Mesenchymal stem cell (in vitro differentiated cells and primary cell): ENCODE measurements around the gene SLFN12L. TPM values are rescaled to one million over a fixed set of nuclear protein-coding genes. Genes with fewer than 3 reads are reported as not detected.

Experiments
- DNase-seq: peaks from one replicate; pipeline ENCODE4 v3.0.0-alpha.2; 2013
- H2AFZ ChIP-seq: one replicate; pipeline ENCODE4 v1.6.1; 2013; ENCODE audit warnings: low read depth, mild to moderate bottlenecking, control low read depth, inconsistent platforms, low read length, moderate library complexity
- H2AK5ac ChIP-seq: 2 replicates; pipeline ENCODE4 v1.6.1; 2013; ENCODE audit warnings: low read length, moderate library complexity, mild to moderate bottlenecking, inconsistent platforms; ENCODE audit not compliant: severe bottlenecking
- H2BK120ac ChIP-seq: one replicate; pipeline ENCODE4 v1.6.1; 2013; ENCODE audit warnings: low read depth, mild to moderate bottlenecking, inconsistent platforms, low read length, moderate library complexity
- H2BK12ac ChIP-seq, 2 experiments: one replicate each; pipeline ENCODE4 v1.6.1; 2013; ENCODE audit warnings: inconsistent platforms in 2 of 2, low read length in 2 of 2, mild to moderate bottlenecking in 2 of 2, moderate library complexity in 2 of 2, control low read depth in 1 of 2
- H2BK15ac ChIP-seq: one replicate; pipeline ENCODE4 v1.6.1; 2013; ENCODE audit warnings: mild to moderate bottlenecking, low read depth, inconsistent platforms; ENCODE audit not compliant: poor library complexity, severe bottlenecking
- H2BK5ac ChIP-seq: 2 replicates; pipeline ENCODE4 v1.6.1; 2013; ENCODE audit warnings: low read depth, mild to moderate bottlenecking, low read length, control low read depth, inconsistent platforms; ENCODE audit not compliant: poor library complexity, severe bottlenecking
- H3K14ac ChIP-seq, 2 experiments: one replicate each; pipeline ENCODE4 v1.6.1; 2013; ENCODE audit warnings: inconsistent platforms in 2 of 2, low read length in 2 of 2, control low read depth in 1 of 2, mild to moderate bottlenecking in 1 of 2, moderate library complexity in 1 of 2
- H3K18ac ChIP-seq, 2 experiments: one replicate each; pipeline ENCODE4 v1.6.1; 2013; ENCODE audit warnings: inconsistent platforms in 2 of 2, low read length in 2 of 2, control low read depth in 1 of 2, low read depth in 1 of 2, mild to moderate bottlenecking in 1 of 2
- H3K23ac ChIP-seq, 2 experiments: one replicate each; pipeline ENCODE4 v1.6.1; 2013; ENCODE audit warnings: inconsistent platforms in 2 of 2, low read length in 2 of 2, mild to moderate bottlenecking in 2 of 2, moderate library complexity in 2 of 2, control low read depth in 1 of 2
- H3K27ac ChIP-seq: 2 replicates; pipeline ENCODE4 v1.5.1; 2013; ENCODE audit warnings: mild to moderate bottlenecking, moderate library complexity, low read length, control low read depth, inconsistent platforms; ENCODE audit not compliant: poor library complexity, severe bottlenecking
- H3K27me3 ChIP-seq, 2 experiments: 2 replicates each; pipeline versions ENCODE4 v1.6.1 to v1.7.0; 2013; ENCODE audit warnings: low read length in 2 of 2, mild to moderate bottlenecking in 2 of 2, moderate library complexity in 2 of 2, control low read depth in 1 of 2, inconsistent platforms in 1 of 2; ENCODE audit not compliant: control insufficient read depth in 1 of 2, insufficient read depth in 1 of 2
- H3K36me3 ChIP-seq, 2 experiments: 2 replicates each; pipeline versions ENCODE4 v1.6.1 to v1.7.0; 2013; ENCODE audit warnings: low read length in 2 of 2, control low read depth in 1 of 2, inconsistent platforms in 1 of 2, low read depth in 1 of 2, mild to moderate bottlenecking in 1 of 2; ENCODE audit not compliant: insufficient read depth in 2 of 2, control insufficient read depth in 1 of 2
- H3K4ac ChIP-seq, 2 experiments: one replicate each; pipeline ENCODE4 v1.6.1; 2013; ENCODE audit warnings: inconsistent platforms in 2 of 2, low read length in 2 of 2, mild to moderate bottlenecking in 2 of 2, moderate library complexity in 2 of 2, control low read depth in 1 of 2, low read depth in 1 of 2
- H3K4me1 ChIP-seq: 2 replicates; pipeline ENCODE4 v1.6.1; 2013; ENCODE audit warnings: low read depth, low read length, control low read depth; ENCODE audit not compliant: control insufficient read depth, insufficient read depth
- H3K4me2 ChIP-seq: 2 replicates; pipeline ENCODE4 v1.6.1; 2013; ENCODE audit warnings: low read length, mild to moderate bottlenecking, inconsistent platforms; ENCODE audit not compliant: poor library complexity, severe bottlenecking
- H3K4me3 ChIP-seq, 2 experiments: 2 replicates each; pipeline versions ENCODE4 v1.5.1 to v1.7.0; 2013; ENCODE audit warnings: low read length in 2 of 2, mild to moderate bottlenecking in 2 of 2, control low read depth in 1 of 2, low read depth in 1 of 2; ENCODE audit not compliant: insufficient read depth in 1 of 2
- H3K79me1 ChIP-seq: replicated peaks from 2 replicates; pipeline ENCODE4 v1.6.1; 2013; ENCODE audit warnings: mild to moderate bottlenecking, control low read depth, low read length, inconsistent platforms; ENCODE audit not compliant: poor library complexity, severe bottlenecking
- H3K9ac ChIP-seq: 2 replicates; pipeline ENCODE4 v1.7.0; 2013; ENCODE audit warnings: mild to moderate bottlenecking, low read length, moderate library complexity
- H3K9me3 ChIP-seq: 2 replicates; pipeline ENCODE4 v1.7.0; 2013; ENCODE audit warnings: mild to moderate bottlenecking, low read length; ENCODE audit not compliant: control insufficient read depth
- H4K8ac ChIP-seq: one replicate; pipeline ENCODE4 v1.6.1; 2013; ENCODE audit warnings: inconsistent platforms, mild to moderate bottlenecking, low read length, moderate library complexity
- H4K91ac ChIP-seq: one replicate; pipeline ENCODE4 v1.6.1; 2013; ENCODE audit warnings: mild to moderate bottlenecking, low read length, inconsistent platforms
- WGBS: methylation state at CpG from one replicate; pipeline ENCODE4 v1.1.7; 2013; ENCODE audit warnings: mixed read lengths; 5-methylcytosine and 5-hydroxymethylcytosine counted together
- polyA plus RNA-seq, 2 experiments: library from polyadenylated mRNA; stranded (reverse); fragments of 200-250 nt; gene quantifications; one replicate each; pipeline ENCODE4 v1.2.3, GENCODE V29; 2013

SLFN12L gene
- not detected for polyA plus RNA-seq (2013, experiment 1 of 2)
- not detected for polyA plus RNA-seq (2013, experiment 2 of 2)

- Histone ChIP-seq H3K9me3 (no peaks in the 10 kb centered on the region), H3K14ac (no peak within 1 kb of the TSS), H3K4me1 (no peaks in the 10 kb centered on the region), H3K27me3 (peaks cover 0 to 9% of the 10 kb centered on the region in 2 experiments), H2BK12ac (no peak within 1 kb of the TSS), H2AK5ac (no peak within 1 kb of the TSS), H3K23ac (no peak within 1 kb of the TSS), H2BK15ac (no peak within 1 kb of the TSS), H2AFZ (no peak within 1 kb of the TSS), H3K18ac (no peak within 1 kb of the TSS), H3K79me1 (no peaks in the 10 kb centered on the region), H3K9ac (peak within 1 kb of the TSS; percentile 33), H3K36me3 (no peaks in the 10 kb centered on the region), H3K4me3 (no peak within 1 kb of the TSS), H2BK120ac (no peak within 1 kb of the TSS), H4K91ac (no peak within 1 kb of the TSS), H4K8ac (no peak within 1 kb of the TSS), H3K4me2 (no peak within 1 kb of the TSS), H3K4ac (no peak within 1 kb of the TSS), H2BK5ac (no peak within 1 kb of the TSS), H3K27ac (no peak within 1 kb of the TSS)
- WGBS = 83% methylated on average over 2 of the region's 2 CpGs
- peak; percentile 3 for DNase-seq
Observed at GRCh38 chr17:35537601-35538141, at the start of gene SLFN12L. SLFN12L (minus strand) TSS chr17:35537678; CDS start chr17:35522364, 15,314 bp downstream.

- H3K27ac ChIP-seq = peak overlapping the region; percentile 45
- H3K18ac ChIP-seq = peak overlapping the region in 1 of 2 experiments; percentile 26
- H3K4me1 ChIP-seq = peaks cover 2% of the 10 kb centered on the region
- 56% methylated on average over 7 of the region's 7 CpGs for WGBS
- H2BK12ac ChIP-seq = no peak overlapping the region
- H4K8ac ChIP-seq = peak overlapping the region; percentile 98
- no peak overlapping the region for H2BK120ac ChIP-seq
- H4K91ac ChIP-seq = no peak overlapping the region
- no peak for DNase-seq
- H2BK5ac ChIP-seq = no peak overlapping the region
- H3K27me3 ChIP-seq = peaks cover 0 to 3% of the 10 kb centered on the region in 2 experiments
- H3K14ac ChIP-seq = no peak overlapping the region
- no peaks in the 10 kb centered on the region for H3K36me3 ChIP-seq
- peak overlapping the region in 1 of 2 experiments; percentile 15 for H3K4ac ChIP-seq
- H2BK15ac ChIP-seq = no peak overlapping the region
- no peak overlapping the region for H3K23ac ChIP-seq
- peak overlapping the region; percentile 40 for H3K4me2 ChIP-seq
- no peak overlapping the region for H2AK5ac ChIP-seq
- H3K4me3 ChIP-seq = peak overlapping the region in 1 of 2 experiments; percentile 98
- H3K9me3 ChIP-seq = no peaks in the 10 kb centered on the region
- no peaks in the 10 kb centered on the region for H3K79me1 ChIP-seq
- H2AFZ ChIP-seq = no peak overlapping the region
- peak overlapping the region; percentile 98 for H3K9ac ChIP-seq
Observed at GRCh38 chr17:35586569-35587073, 49.1 kb upstream of the SLFN12L start.

GRCh38 chr17:35584061-35584460 lies 46.6 kb upstream of the SLFN12L start:
- Histone ChIP-seq H3K4me2 (no peak overlapping the region), H3K4me3 (no peak overlapping the region), H2BK5ac (no peak overlapping the region), H4K91ac (no peak overlapping the region), H3K79me1 (peaks cover 4% of the 10 kb centered on the region), H3K14ac (no peak overlapping the region), H3K18ac (no peak overlapping the region), H2AFZ (no peak overlapping the region), H3K4ac (no peak overlapping the region), H2AK5ac (no peak overlapping the region), H3K23ac (no peak overlapping the region), H3K9me3 (no peaks in the 10 kb centered on the region), H4K8ac (no peak overlapping the region), H2BK15ac (no peak overlapping the region), H2BK120ac (no peak overlapping the region), H3K27me3 (peaks cover 0 to 3% of the 10 kb centered on the region in 2 experiments), H3K4me1 (no peaks in the 10 kb centered on the region), H3K27ac (no peak overlapping the region), H3K9ac (no peak overlapping the region), H3K36me3 (no peaks in the 10 kb centered on the region), H2BK12ac (no peak overlapping the region)
- 100% methylated on average over 1 of the region's 1 CpG for WGBS
- no peak for DNase-seq

- H3K36me3 ChIP-seq = peaks cover 5 to 28% of the 10 kb centered on the region in 2 experiments
- no peak overlapping the region for H2BK12ac ChIP-seq
- peak overlapping the region; percentile 39 to 86 for H3K4ac ChIP-seq
- peaks cover 0 to 3% of the 10 kb centered on the region in 2 experiments for H3K27me3 ChIP-seq
- H2AFZ ChIP-seq = peak overlapping the region; percentile 64
- peak overlapping the region in 1 of 2 experiments; percentile 70 for H3K23ac ChIP-seq
- peak overlapping the region; percentile 81 to 93 for H3K4me3 ChIP-seq
- peak overlapping the region; percentile 77 for H4K8ac ChIP-seq
- H2BK15ac ChIP-seq = no peak overlapping the region
- WGBS = 19% methylated on average over 10 of the region's 11 CpGs
- no peak overlapping the region for H2BK120ac ChIP-seq
- peak overlapping the region; percentile 94 for H3K4me2 ChIP-seq
- H3K9me3 ChIP-seq = no peaks in the 10 kb centered on the region
- peak overlapping the region; percentile 75 to 81 for H3K18ac ChIP-seq
- no peaks in the 10 kb centered on the region for H3K4me1 ChIP-seq
- DNase-seq = peak; percentile 9
- peaks cover 13% of the 10 kb centered on the region for H3K79me1 ChIP-seq
- peak overlapping the region; percentile 95 for H3K9ac ChIP-seq
- H4K91ac ChIP-seq = peak overlapping the region; percentile 4
- H2BK5ac ChIP-seq = no peak overlapping the region
- peak overlapping the region; percentile 80 for H3K27ac ChIP-seq
- peak overlapping the region; percentile 90 for H2AK5ac ChIP-seq
- H3K14ac ChIP-seq = peak overlapping the region in 1 of 2 experiments; percentile 72
Observed at GRCh38 chr17:35578929-35579432, 41.5 kb upstream of the SLFN12L start.
